HepG2 (cell line): Measurements from ENCODE around the gene DTYMK. TPM values are rescaled to one million over a fixed set of nuclear protein-coding genes. Genes with fewer than 3 reads are reported as not detected.

ENCODE experiments used
- CEBPG ChIP-seq: IDR thresholded peaks from 2 replicates; pipeline ENCODE4 v1.6.1; 2016
- DR1 ChIP-seq: sonication (generic); formaldehyde crosslinking; IDR thresholded peaks from 2 replicates; pipeline ENCODE4 v1.8.0; 2021; ENCODE audit warnings: mild to moderate bottlenecking, missing genetic modification reagents, inconsistent platforms
- EED ChIP-seq: sonication (generic); formaldehyde crosslinking; IDR thresholded peaks from 2 replicates; pipeline ENCODE4 v1.5.0; 2020; ENCODE audit warnings: mild to moderate bottlenecking, missing genetic modification reagents
- ETV5 ChIP-seq: IDR thresholded peaks from 2 replicates; pipeline ENCODE4 v1.6.1; 2018; ENCODE audit warnings: missing biosample characterization, missing genetic modification reagents, inconsistent platforms, borderline replicate concordance
- HNRNPK ChIP-seq: fragments of 200-400 bp; formaldehyde crosslinking; IDR thresholded peaks from 2 replicates; pipeline ENCODE4 v1.6.1; 2018; ENCODE audit warnings: low read length, low read depth, moderate library complexity, mild to moderate bottlenecking; ENCODE audit not compliant: poor library complexity, severe bottlenecking
- KDM5B ChIP-seq: sonication (generic); formaldehyde crosslinking; IDR thresholded peaks from 2 replicates; pipeline ENCODE4 v1.4.0; 2020; ENCODE audit warnings: missing genetic modification reagents, mild to moderate bottlenecking, borderline replicate concordance
- MXD4 ChIP-seq: IDR thresholded peaks from 2 replicates; pipeline ENCODE4 v1.6.1; 2016; ENCODE audit warnings: mild to moderate bottlenecking, missing biosample characterization, missing genetic modification reagents
- PHB2 ChIP-seq: fragments of 450-650 bp; IDR thresholded peaks from 2 replicates; pipeline ENCODE4 v1.6.1; 2018; ENCODE audit not compliant: partially characterized antibody
- PHF8 ChIP-seq: sonication (generic); formaldehyde crosslinking; IDR thresholded peaks from 2 replicates; pipeline ENCODE4 v1.5.0; 2020; ENCODE audit warnings: missing genetic modification reagents
- RFXAP ChIP-seq: sonication (generic); formaldehyde crosslinking; IDR thresholded peaks from 2 replicates; pipeline ENCODE4 v1.4.0; 2020; ENCODE audit warnings: missing genetic modification reagents, borderline replicate concordance
- STAT5B ChIP-seq: sonication (generic); formaldehyde crosslinking; IDR thresholded peaks from 2 replicates; pipeline ENCODE4 v1.4.0; 2020; ENCODE audit warnings: missing genetic modification reagents
- TCF7L2 ChIP-seq: IDR thresholded peaks from 2 replicates; pipeline ENCODE4 v1.6.1; 2011; ENCODE audit warnings: mild to moderate bottlenecking, low read depth, low read length, moderate library complexity
- YY1 ChIP-seq: IDR thresholded peaks from 2 replicates; pipeline ENCODE4 v1.6.1; 2011; ENCODE audit warnings: low read length, low read depth, moderate library complexity, mild to moderate bottlenecking; ENCODE audit not compliant: insufficient read depth, insufficient replicate concordance
- ZBTB42 ChIP-seq: sonication (generic); formaldehyde crosslinking; IDR thresholded peaks from 2 replicates; pipeline ENCODE4 v1.5.0; 2020; ENCODE audit warnings: mild to moderate bottlenecking, missing genetic modification reagents
- ZKSCAN1 ChIP-seq: fragments of 150-350 bp; IDR thresholded peaks from 2 replicates; pipeline ENCODE4 v1.6.1; 2014; ENCODE audit warnings: low read length
- ZNF253 ChIP-seq: sonication (generic); formaldehyde crosslinking; IDR thresholded peaks from 2 replicates; pipeline ENCODE4 v1.8.0; 2022; ENCODE audit warnings: mild to moderate bottlenecking, missing genetic modification reagents, borderline replicate concordance
- ZNF768 ChIP-seq: sonication (generic); formaldehyde crosslinking; IDR thresholded peaks from 2 replicates; pipeline ENCODE4 v1.4.0; 2020; ENCODE audit warnings: missing genetic modification reagents
- polyA plus RNA-seq, 8 experiments: library from polyadenylated mRNA; depleted of rRNA in 3 of 8; stranded (reverse) in 7 of 8; unstranded in 1 of 8; fragments of >200 nt; fragmentation: Illumina TruSeq in 4 of 8; extraction: Trizol in 4 of 8; gene quantifications; 2 replicates each; pipeline versions ENCODE4 v1.2.1 to v1.2.3, GENCODE V29; 2011 to 2016; ENCODE audit warnings: low read depth in 4 of 8, missing spikeins in 1 of 8, mixed read lengths in 1 of 8; ENCODE audit not compliant: insufficient read depth in 1 of 8
- total RNA-seq, 5 experiments: library from RNA; depleted of rRNA; stranded (reverse); fragments of >200 nt; fragmentation: Illumina TruSeq; extraction: Trizol; gene quantifications; 2 replicates each; pipeline ENCODE4 v1.2.3, GENCODE V29; 2016; ENCODE audit warnings: low read depth in 1 of 5
- TF ChIP-seq, protein P1 (sequence below): sonication (generic); formaldehyde crosslinking; IDR thresholded peaks from 2 replicates; pipeline ENCODE4 v1.4.0; 2020; ENCODE audit warnings: mild to moderate bottlenecking, missing genetic modification reagents
- TF ChIP-seq, protein P2 (sequence below), 2 experiments: IDR thresholded peaks; 2 replicates each; pipeline ENCODE4 v1.6.1; 2011 to 2012; ENCODE audit warnings: low read length in 2 of 2, borderline replicate concordance in 1 of 2, low read depth in 1 of 2, mild to moderate bottlenecking in 1 of 2, moderate library complexity in 1 of 2
- TF ChIP-seq, protein P3 (sequence below): sonication (generic); formaldehyde crosslinking; IDR thresholded peaks from 2 replicates; pipeline ENCODE4 v1.4.0; 2020; ENCODE audit warnings: missing genetic modification reagents
- TF ChIP-seq, protein P4 (sequence below): sonication (generic); formaldehyde crosslinking; conservative IDR thresholded peaks from 2 replicates; pipeline ENCODE4 v1.8.1; 2023; ENCODE audit warnings: missing genetic modification reagents
- TF ChIP-seq, protein P5 (sequence below): sonication (generic); formaldehyde crosslinking; IDR thresholded peaks from 2 replicates; pipeline ENCODE4 v1.5.0; 2020; ENCODE audit warnings: missing genetic modification reagents, mild to moderate bottlenecking, borderline replicate concordance

The DTYMK gene
- total and polyA plus RNA-seq, 2 of the 13 experiments (the other 11 are each of a cell fraction or from before 2014, with no cell fraction given), result 57.5 to 134 TPM

DNA sequence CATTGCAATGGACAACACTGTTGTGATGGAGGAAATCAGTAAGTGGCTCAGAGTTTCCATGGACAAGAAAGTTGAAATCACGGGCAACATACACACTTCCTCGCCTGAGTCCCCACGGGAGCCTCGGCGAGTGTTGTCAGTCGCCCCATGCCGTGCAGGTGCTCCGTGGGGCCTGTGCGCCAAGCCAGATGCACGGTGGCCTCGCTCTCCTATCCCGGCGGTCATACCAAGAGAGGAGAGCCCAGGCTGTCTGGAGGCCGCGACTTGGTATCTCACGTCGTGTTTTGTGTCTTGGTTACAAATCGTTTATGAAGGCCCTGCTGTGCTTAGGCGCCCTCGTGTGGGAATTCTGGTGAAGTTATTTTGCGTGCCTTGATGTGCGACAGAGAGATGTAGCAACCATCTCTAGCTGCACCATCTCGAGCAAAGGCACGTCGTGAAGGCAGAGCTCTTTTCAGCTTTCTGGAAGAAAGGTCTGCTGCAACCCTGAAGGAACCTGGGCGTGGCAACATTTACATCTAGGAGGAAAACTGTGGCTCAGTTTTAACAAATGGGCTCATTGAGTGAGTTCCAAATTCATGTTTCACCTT is 27.4 kb downstream of the DTYMK start (continued):
- TF ChIP-seq, protein P1, sequence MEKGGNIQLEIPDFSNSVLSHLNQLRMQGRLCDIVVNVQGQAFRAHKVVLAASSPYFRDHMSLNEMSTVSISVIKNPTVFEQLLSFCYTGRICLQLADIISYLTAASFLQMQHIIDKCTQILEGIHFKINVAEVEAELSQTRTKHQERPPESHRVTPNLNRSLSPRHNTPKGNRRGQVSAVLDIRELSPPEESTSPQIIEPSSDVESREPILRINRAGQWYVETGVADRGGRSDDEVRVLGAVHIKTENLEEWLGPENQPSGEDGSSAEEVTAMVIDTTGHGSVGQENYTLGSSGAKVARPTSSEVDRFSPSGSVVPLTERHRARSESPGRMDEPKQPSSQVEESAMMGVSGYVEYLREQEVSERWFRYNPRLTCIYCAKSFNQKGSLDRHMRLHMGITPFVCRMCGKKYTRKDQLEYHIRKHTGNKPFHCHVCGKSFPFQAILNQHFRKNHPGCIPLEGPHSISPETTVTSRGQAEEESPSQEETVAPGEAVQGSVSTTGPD, result no peak
- TF ChIP-seq PHB2 (no peak), CEBPG (CRISPR knock-in tag) (peak; percentile 78), ZNF253 (CRISPR knock-in tag) (no peak), MXD4 (CRISPR knock-in tag) (no peak), ZBTB42 (CRISPR knock-in tag) (no peak), STAT5B (CRISPR knock-in tag) (no peak), PHF8 (peak; percentile 31; the same call in 1 of the 2 replicates), KDM5B (CRISPR knock-in tag) (peak; percentile 43; the same call in 1 of the 2 replicates), YY1 (peak; percentile 28), RFXAP (CRISPR knock-in tag) (no peak; the same call in 1 of the 2 replicates), DR1 (CRISPR knock-in tag) (no peak), ZNF768 (peak; percentile 39; the same call in 1 of the 2 replicates), EED (CRISPR knock-in tag) (0 out of 2 replicates have a peak, but pooled peaks have one; percentile 49), TCF7L2 (no peak), ZKSCAN1 (no peak), HNRNPK (no peak), ETV5 (CRISPR knock-in tag) (no peak)
- TF ChIP-seq, protein P2, sequence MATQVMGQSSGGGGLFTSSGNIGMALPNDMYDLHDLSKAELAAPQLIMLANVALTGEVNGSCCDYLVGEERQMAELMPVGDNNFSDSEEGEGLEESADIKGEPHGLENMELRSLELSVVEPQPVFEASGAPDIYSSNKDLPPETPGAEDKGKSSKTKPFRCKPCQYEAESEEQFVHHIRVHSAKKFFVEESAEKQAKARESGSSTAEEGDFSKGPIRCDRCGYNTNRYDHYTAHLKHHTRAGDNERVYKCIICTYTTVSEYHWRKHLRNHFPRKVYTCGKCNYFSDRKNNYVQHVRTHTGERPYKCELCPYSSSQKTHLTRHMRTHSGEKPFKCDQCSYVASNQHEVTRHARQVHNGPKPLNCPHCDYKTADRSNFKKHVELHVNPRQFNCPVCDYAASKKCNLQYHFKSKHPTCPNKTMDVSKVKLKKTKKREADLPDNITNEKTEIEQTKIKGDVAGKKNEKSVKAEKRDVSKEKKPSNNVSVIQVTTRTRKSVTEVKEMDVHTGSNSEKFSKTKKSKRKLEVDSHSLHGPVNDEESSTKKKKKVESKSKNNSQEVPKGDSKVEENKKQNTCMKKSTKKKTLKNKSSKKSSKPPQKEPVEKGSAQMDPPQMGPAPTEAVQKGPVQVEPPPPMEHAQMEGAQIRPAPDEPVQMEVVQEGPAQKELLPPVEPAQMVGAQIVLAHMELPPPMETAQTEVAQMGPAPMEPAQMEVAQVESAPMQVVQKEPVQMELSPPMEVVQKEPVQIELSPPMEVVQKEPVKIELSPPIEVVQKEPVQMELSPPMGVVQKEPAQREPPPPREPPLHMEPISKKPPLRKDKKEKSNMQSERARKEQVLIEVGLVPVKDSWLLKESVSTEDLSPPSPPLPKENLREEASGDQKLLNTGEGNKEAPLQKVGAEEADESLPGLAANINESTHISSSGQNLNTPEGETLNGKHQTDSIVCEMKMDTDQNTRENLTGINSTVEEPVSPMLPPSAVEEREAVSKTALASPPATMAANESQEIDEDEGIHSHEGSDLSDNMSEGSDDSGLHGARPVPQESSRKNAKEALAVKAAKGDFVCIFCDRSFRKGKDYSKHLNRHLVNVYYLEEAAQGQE (IDR thresholded peaks at IDR 0.05; ENCODE audit: borderline replicate concordance in 1 of 2, low read depth in 1 of 2, low read length in 2 of 2), result no peak
- TF ChIP-seq, protein P3, sequence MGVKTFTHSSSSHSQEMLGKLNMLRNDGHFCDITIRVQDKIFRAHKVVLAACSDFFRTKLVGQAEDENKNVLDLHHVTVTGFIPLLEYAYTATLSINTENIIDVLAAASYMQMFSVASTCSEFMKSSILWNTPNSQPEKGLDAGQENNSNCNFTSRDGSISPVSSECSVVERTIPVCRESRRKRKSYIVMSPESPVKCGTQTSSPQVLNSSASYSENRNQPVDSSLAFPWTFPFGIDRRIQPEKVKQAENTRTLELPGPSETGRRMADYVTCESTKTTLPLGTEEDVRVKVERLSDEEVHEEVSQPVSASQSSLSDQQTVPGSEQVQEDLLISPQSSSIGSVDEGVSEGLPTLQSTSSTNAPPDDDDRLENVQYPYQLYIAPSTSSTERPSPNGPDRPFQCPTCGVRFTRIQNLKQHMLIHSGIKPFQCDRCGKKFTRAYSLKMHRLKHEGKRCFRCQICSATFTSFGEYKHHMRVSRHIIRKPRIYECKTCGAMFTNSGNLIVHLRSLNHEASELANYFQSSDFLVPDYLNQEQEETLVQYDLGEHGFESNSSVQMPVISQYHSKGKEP (CRISPR knock-in tag), result 0 out of 2 replicates have a peak, but pooled peaks have one; percentile 33
- TF ChIP-seq, protein P4, sequence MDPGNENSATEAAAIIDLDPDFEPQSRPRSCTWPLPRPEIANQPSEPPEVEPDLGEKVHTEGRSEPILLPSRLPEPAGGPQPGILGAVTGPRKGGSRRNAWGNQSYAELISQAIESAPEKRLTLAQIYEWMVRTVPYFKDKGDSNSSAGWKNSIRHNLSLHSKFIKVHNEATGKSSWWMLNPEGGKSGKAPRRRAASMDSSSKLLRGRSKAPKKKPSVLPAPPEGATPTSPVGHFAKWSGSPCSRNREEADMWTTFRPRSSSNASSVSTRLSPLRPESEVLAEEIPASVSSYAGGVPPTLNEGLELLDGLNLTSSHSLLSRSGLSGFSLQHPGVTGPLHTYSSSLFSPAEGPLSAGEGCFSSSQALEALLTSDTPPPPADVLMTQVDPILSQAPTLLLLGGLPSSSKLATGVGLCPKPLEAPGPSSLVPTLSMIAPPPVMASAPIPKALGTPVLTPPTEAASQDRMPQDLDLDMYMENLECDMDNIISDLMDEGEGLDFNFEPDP, result no peak
- TF ChIP-seq, protein P5, sequence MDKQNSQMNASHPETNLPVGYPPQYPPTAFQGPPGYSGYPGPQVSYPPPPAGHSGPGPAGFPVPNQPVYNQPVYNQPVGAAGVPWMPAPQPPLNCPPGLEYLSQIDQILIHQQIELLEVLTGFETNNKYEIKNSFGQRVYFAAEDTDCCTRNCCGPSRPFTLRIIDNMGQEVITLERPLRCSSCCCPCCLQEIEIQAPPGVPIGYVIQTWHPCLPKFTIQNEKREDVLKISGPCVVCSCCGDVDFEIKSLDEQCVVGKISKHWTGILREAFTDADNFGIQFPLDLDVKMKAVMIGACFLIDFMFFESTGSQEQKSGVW (CRISPR knock-in tag), result no peak
